Central memory CD8-positive, alpha-beta T cell (primary cell): ENCODE results near the gene BNC1.

Experiments used
- ATAC-seq: fragments of 150-1000 bp; cut with Tn5 transposase; replicated peaks from 2 replicates; pipeline ENCODE4 v1.10.0; 2022; ENCODE audit warnings: mild to moderate bottlenecking, moderate FRiP score, moderate number of reproducible peaks; ENCODE audit not compliant: poor library complexity, severe bottlenecking; ENCODE audit errors: extremely low read depth
- DNase-seq, 2 donors: peaks; one replicate each; pipeline ENCODE4 v3.0.0; 2021; ENCODE audit warnings: low spot score in 2 of 2
- H3K27ac Mint-ChIP-seq: one replicate; pipeline ENCODE4 v1.8.0; 2022; ENCODE audit warnings: low read depth, mild to moderate bottlenecking, moderate library complexity, mixed read lengths
- H3K27me3 Mint-ChIP-seq: one replicate; pipeline ENCODE4 v1.8.0; 2022; ENCODE audit warnings: mixed read lengths
- H3K36me3 Mint-ChIP-seq: one replicate; pipeline ENCODE4 v1.8.0; 2022; ENCODE audit warnings: mild to moderate bottlenecking, moderate library complexity, mixed read lengths; ENCODE audit not compliant: insufficient read depth
- H3K4me1 Mint-ChIP-seq: one replicate; pipeline ENCODE4 v1.8.0; 2022; ENCODE audit warnings: mixed read lengths
- H3K4me3 Mint-ChIP-seq: one replicate; pipeline ENCODE4 v1.8.0; 2022; ENCODE audit warnings: mild to moderate bottlenecking, moderate library complexity, mixed read lengths
- H3K9me3 Mint-ChIP-seq: one replicate; pipeline ENCODE4 v1.8.0; 2022; ENCODE audit warnings: mixed read lengths

Gene BNC1

GRCh38 chr15:83289160-83289559 is 4.7 kb upstream of the BNC1 start:
- H3K9me3 Mint-ChIP-seq = no peaks in the 10 kb centered on the region
- DNase-seq = no peak
- H3K36me3 Mint-ChIP-seq = no peaks in the 10 kb centered on the region
- H3K27me3 Mint-ChIP-seq = peaks cover 38% of the 10 kb centered on the region
- no peaks in the 10 kb centered on the region for H3K4me1 Mint-ChIP-seq
- no peak overlapping the region for H3K4me3 Mint-ChIP-seq
- H3K27ac Mint-ChIP-seq = no peak overlapping the region
- ATAC-seq = no peak

- ATAC-seq (no peak), DNase-seq (no peak)
- no peaks in the 10 kb centered on the region for H3K36me3 Mint-ChIP-seq
- H3K27ac Mint-ChIP-seq = no peak overlapping the region
- no peak overlapping the region for H3K4me3 Mint-ChIP-seq
- peaks cover 39% of the 10 kb centered on the region for H3K27me3 Mint-ChIP-seq
- H3K9me3 Mint-ChIP-seq = no peaks in the 10 kb centered on the region
- no peaks in the 10 kb centered on the region for H3K4me1 Mint-ChIP-seq
These were observed 3.9 kb upstream of the BNC1 start for GRCh38 chr15:83288381-83288801.

GRCh38 chr15:83287541-83288027 is 3.1 kb upstream of the BNC1 start:
- Mint-ChIP-seq H3K4me1 (no peaks in the 10 kb centered on the region), H3K27ac (no peak overlapping the region), H3K9me3 (no peaks in the 10 kb centered on the region), H3K27me3 (peaks cover 47% of the 10 kb centered on the region), H3K36me3 (no peaks in the 10 kb centered on the region), H3K4me3 (no peak overlapping the region)
- ATAC-seq (no peak), DNase-seq (no peak)

GRCh38 chr15:83285979-83286553 is 1.6 kb upstream of the BNC1 start:
- ATAC-seq (no peak), DNase-seq (no peak)
- Mint-ChIP-seq H3K27me3 (peaks cover 62% of the 10 kb centered on the region), H3K4me1 (no peaks in the 10 kb centered on the region), H3K9me3 (no peaks in the 10 kb centered on the region), H3K4me3 (peak overlapping the region; percentile 26), H3K36me3 (no peaks in the 10 kb centered on the region), H3K27ac (no peak overlapping the region)

- Mint-ChIP-seq H3K27me3 (peaks cover 68% of the 10 kb centered on the region), H3K4me3 (no peak overlapping the region), H3K9me3 (no peaks in the 10 kb centered on the region), H3K27ac (no peak overlapping the region), H3K4me1 (no peaks in the 10 kb centered on the region), H3K36me3 (no peaks in the 10 kb centered on the region)
- DNase-seq (no peak), ATAC-seq (no peak)
These were observed 967 bp upstream of the BNC1 start for GRCh38 chr15:83285284-83285978.

- Mint-ChIP-seq H3K27ac (no peak overlapping the region), H3K27me3 (peaks cover 83% of the 10 kb centered on the region), H3K4me1 (no peaks in the 10 kb centered on the region), H3K36me3 (no peaks in the 10 kb centered on the region), H3K4me3 (peak overlapping the region; percentile 20), H3K9me3 (no peaks in the 10 kb centered on the region)
- ATAC-seq (no peak), DNase-seq (no peak)
These were observed 478 bp downstream of the BNC1 start for GRCh38 chr15:83283813-83284558.

GRCh38 chr15:83283138-83283812 is 1.2 kb downstream of the BNC1 start:
- Mint-ChIP-seq H3K27ac (no peak overlapping the region), H3K27me3 (peaks cover 84% of the 10 kb centered on the region), H3K4me3 (peak overlapping the region; percentile 20), H3K4me1 (no peaks in the 10 kb centered on the region), H3K9me3 (no peaks in the 10 kb centered on the region), H3K36me3 (no peaks in the 10 kb centered on the region)
- ATAC-seq (no peak), DNase-seq (no peak)

- DNase-seq (no peak), ATAC-seq (no peak)
- Mint-ChIP-seq H3K27me3 (peaks cover 84% of the 10 kb centered on the region), H3K4me1 (no peaks in the 10 kb centered on the region), H3K9me3 (no peaks in the 10 kb centered on the region), H3K4me3 (no peak overlapping the region), H3K27ac (no peak overlapping the region), H3K36me3 (no peaks in the 10 kb centered on the region)
These were observed 1.7 kb downstream of the BNC1 start for GRCh38 chr15:83282776-83283137.

- Mint-ChIP-seq H3K27ac (no peak overlapping the region), H3K4me3 (no peak overlapping the region), H3K36me3 (no peaks in the 10 kb centered on the region), H3K4me1 (no peaks in the 10 kb centered on the region), H3K27me3 (peaks cover 84% of the 10 kb centered on the region), H3K9me3 (no peaks in the 10 kb centered on the region)
- ATAC-seq (no peak), DNase-seq (no peak)
These were observed 2.3 kb downstream of the BNC1 start for GRCh38 chr15:83282141-83282540.

GRCh38 chr15:83278191-83278590 is 6.3 kb downstream of the BNC1 start:
- Mint-ChIP-seq H3K4me1 (no peaks in the 10 kb centered on the region), H3K27me3 (peaks cover 72% of the 10 kb centered on the region), H3K4me3 (no peak overlapping the region), H3K36me3 (no peaks in the 10 kb centered on the region), H3K9me3 (no peaks in the 10 kb centered on the region), H3K27ac (no peak overlapping the region)
- no peak for ATAC-seq
- DNase-seq = no peak

GRCh38 chr15:83276661-83277060 is 7.8 kb downstream of the BNC1 start:
- no peaks in the 10 kb centered on the region for H3K36me3 Mint-ChIP-seq
- no peak overlapping the region for H3K27ac Mint-ChIP-seq
- DNase-seq (no peak), ATAC-seq (no peak)
- H3K27me3 Mint-ChIP-seq = peaks cover 57% of the 10 kb centered on the region
- H3K4me3 Mint-ChIP-seq = no peak overlapping the region
- no peaks in the 10 kb centered on the region for H3K9me3 Mint-ChIP-seq
- no peaks in the 10 kb centered on the region for H3K4me1 Mint-ChIP-seq

GRCh38 chr15:83275412-83275811 is 9.1 kb downstream of the BNC1 start:
- Mint-ChIP-seq H3K27ac (no peak overlapping the region), H3K36me3 (no peaks in the 10 kb centered on the region), H3K4me1 (no peaks in the 10 kb centered on the region), H3K27me3 (peaks cover 44% of the 10 kb centered on the region), H3K4me3 (no peak overlapping the region), H3K9me3 (no peaks in the 10 kb centered on the region)
- DNase-seq = no peak
- no peak for ATAC-seq
